Eye (tissue), 1 donor: ENCODE measurements around the gene SLC16A9.
A peak's percentile ranks its signal among the peaks of the same experiment; 100 is the strongest.
"Not testable (repeated sequence)": the region's sequence is repeated elsewhere in the genome, so short reads cannot be mapped to it uniquely, and the experiment has no call there.

Experiments
- DNase-seq: peaks from one replicate; pipeline ENCODE4 v3.0.0-alpha.2; 2015

The SLC16A9 gene

DNA sequence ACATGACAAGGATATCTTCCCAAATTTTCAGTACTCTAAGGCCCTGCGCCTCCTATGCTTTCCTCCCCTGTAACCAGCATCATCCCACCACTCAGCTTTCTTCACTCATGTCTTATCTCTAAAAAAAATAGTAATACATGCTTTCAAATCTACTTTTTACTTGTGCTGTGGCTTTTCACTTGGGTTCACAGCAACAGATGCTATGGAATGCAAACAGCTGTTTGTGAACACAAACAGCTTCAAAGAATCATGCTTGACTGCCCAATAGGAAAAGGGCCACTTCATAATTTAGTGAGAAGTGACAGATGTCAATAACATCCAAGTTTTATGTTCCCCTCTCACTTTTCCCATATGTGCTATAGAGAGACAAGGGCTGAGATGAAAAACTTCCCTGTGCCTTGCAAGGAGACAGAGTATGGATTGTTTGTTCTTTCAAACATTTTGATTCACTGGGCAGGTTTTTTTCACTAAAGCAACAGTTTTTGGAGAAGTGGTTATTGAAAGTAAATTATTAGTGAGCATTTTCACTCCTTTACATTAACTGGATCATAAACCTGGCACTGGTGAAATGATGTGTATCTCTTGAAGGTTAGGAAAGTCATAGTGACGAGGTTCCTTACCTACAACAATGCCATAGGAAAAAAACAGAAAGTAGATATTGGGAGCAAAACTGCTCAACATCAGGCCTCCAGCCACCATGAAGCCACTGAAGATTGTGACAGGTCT, 37.3 kb downstream of the SLC16A9 start:
- DNase-seq, result no peak

DNA sequence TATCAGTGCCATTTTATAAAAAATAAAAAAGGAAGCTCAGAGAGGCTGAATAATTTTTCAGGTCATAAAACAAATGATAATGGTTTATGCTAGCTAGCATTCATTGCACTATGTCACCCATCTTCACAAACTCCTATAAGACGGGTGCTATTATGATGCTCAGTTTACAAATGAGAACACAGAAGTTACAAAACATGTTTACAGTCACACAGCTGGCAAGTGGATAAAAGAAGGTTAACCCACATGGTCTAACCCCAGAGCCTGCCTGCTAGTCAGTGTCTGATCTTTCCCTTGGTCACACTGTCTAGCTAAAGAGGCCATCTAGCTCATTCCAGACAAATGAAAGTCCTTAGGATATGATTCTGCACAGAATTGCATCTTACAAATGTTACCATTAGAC, 39.4 kb downstream of the SLC16A9 start:
- DNase-seq, result no peak

DNA sequence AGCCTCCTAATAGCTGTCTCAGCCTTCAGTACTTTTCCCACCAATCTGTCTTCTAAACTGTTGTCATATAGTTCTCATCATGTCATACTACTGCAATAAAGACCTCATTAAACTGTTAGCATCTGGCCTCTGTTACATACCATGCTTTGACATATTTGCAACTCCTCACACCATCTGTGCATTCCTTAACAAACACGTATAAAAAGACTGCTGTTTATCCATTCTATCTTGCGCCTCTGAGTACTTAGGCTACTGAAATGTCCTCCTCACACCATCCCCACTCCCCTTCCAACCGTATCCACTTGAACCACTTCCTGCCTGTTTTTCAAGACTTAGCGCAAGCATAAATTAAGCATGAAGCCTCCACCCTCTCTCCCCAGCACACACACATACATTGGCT, 41.6 kb downstream of the SLC16A9 start:
- peak; percentile 5 for DNase-seq

DNA sequence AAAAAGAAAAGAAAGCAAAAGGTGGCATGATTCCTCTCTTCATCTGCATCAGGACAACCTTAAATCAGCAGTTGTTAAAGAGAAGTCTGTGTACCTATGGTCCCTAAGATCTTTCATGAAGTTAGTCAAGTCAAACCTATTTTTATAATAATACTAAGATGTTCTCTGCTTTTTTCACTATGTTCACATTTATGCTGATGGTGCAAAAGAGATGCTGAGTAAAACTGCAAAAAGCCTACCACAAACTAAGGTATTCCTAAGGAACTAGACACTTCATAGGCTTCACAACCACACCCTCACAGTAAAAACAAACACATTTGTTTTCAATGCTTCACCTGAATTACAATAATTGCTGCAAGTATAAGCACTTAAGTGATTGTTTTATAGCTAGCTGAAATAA, 43.3 kb downstream of the SLC16A9 start:
- DNase-seq, result no peak

DNA sequence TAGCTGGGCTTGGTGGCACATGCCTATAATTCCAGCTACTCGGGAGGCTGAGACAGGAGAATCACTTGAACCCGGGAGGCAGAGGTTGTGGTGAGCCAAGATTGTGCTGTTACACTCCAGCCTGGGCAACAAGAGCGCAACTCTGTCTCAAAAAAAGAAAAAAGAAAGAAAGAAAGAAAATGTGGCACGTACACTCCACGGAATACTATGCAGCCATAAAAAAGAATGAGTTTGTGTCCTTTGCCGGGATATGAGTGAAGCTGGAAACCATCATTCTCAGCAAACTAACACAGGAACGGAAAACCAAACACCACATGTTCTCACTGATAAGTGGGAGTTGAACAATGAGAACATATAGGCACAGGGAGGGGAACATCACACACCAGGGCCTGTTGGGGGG, 46.4 kb downstream of the SLC16A9 start:
- not testable (repeated sequence) for DNase-seq

DNA sequence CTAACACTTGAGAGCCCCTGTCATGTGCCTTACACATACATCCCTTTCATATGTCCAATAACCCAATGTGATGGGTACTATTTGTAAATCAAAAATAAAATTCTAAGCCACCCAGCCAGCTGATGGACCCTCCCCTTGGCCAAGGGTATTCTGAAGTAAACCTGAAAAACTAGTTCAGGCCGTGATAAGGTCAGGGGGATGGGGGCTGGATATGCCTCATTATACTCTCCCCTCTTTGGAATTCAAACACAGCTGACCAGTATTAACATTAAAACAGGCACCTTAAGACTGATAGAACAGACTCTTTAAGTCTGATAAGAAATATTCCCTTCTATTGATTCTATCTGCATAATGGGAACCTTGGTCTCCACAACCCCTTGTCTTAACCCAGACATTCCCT, 51.9 kb downstream of the SLC16A9 start:
- DNase-seq, result no peak

DNA sequence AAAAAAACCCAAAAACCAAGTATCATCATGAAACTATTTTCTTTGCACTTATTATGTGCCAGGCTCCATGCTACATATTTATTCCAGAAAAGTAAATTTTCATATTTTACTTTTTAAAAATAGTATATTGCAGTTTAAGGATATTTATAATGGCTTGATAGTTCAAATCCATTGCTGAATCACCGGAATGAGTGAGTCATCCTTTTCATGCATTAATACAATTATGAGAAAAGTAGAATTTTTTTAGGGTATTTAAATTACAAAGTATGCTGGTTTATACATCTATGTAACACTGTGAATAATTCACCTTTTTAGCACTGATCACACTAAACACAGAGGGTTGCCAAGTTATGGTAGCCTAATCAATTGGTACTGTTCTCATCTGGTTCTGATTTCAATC, 54.3 kb downstream of the SLC16A9 start:
- no peak for DNase-seq

DNA sequence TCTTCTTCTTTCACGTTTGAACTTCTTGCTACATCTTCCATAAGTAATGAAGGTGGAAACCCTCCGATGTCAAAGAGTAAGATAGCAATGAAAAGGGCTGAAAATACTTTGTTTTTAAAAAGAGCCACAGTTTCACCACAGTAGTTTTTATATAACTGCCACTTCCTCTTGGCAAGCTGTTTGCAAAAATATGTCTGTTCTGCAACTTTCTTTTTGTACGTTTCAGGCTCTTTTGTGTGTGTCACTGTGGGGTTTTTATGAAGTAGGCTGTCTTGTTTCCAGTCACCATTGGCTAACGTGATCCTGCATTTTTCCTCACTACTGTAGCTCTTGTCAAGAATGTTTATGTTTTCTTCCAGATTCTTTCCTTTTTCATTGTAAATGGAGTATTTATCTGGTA, 55.6 kb downstream of the SLC16A9 start:
- DNase-seq, result no peak

DNA sequence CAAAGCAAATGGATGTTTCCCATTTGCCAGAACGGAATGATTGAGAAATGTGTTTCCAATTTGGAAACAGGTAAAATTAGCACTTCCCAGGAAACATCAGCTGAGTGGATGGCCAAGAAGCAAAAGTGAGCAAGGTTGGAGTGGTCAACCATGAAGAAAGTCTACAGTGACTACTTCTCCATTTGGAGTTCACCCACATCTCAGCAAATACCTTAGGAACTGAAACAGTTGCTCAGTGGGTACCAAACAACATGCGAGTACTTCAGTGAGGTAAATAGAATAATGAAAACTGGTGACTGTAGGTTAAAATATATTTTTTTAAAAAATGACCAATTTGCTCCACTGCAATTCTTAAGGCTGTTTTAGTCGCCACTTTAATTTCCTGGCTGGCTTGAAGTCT, 57.7 kb downstream of the SLC16A9 start:
- DNase-seq, result no peak

DNA sequence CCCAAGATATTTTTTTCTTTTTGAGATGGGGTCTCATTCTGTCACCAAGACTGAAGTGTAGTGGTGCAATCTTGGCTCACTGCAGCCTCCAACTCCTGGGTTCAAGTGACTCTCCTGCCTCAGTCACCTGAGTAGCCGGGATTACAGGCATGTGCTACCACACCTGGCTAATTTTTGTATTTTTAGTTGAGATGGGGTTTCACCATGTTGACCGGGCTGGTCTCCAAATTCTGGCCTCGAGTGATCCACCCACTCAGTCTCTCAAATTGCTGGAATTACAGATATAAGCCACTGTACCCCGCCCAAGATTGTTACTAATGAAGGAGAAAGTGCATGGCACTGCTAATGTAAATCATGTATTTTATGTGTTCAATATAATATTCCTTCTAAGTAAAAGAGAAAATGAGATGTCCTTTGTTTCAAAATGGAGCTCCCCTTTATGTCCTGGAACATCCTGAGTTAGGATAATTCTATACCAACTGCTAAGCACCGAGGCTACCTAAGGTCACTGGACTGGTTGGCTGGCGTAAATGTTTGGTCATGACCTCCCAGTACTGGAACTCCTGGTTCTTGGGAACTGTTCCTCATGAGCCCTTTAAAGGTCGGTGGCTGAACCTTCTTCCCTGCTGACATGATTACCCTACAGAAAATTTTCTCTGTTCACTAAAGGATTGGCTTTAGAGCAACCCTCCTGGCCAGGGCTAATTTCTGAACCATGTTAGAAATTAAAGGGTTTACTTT, 59.9 kb downstream of the SLC16A9 start:
- DNase-seq, result no peak

DNA sequence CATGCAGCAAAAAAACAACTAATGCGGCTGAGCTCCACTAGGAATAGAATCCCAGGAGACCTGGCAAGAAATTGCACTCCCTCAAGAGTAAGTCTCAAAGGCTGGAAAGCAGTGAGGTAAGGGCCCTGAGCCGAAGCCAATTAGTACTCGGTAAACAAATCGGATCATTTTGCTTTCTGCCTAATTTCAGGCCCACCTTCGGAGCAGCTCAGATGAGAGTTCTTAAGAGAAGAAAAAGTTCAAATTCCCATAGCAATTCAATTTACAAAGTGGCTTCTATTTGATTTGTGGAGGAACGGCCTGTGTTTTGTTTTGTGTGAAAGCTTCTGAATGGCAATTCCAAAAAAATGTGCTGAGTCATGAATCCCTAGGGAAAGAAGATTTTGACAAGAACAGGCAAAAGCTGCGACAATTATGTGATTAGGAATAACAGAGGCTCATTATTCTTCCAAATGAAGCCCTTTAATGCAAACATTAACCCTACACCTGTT, 60.9 kb downstream of the SLC16A9 start:
- DNase-seq, result peak; percentile 38

DNA sequence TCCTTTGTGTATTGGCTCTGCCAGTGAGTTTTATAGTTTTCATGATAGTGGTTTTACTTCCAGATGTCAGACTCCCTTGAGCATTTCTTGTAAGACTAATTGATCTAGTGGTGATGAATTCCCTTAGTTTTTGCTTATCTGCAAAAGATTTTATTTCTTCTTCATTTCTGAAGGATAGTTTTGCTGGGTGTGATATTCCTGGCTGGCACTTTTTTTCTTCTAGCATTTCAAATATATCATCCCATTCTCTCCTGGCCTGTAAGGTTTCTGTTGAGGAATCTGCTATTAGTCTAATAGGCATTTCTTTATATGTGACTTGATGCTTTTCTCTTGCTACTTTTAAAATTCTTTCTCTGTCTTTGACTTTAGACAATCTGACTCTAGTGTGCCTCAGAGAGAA, 64.8 kb downstream of the SLC16A9 start:
- DNase-seq, result no peak

DNA sequence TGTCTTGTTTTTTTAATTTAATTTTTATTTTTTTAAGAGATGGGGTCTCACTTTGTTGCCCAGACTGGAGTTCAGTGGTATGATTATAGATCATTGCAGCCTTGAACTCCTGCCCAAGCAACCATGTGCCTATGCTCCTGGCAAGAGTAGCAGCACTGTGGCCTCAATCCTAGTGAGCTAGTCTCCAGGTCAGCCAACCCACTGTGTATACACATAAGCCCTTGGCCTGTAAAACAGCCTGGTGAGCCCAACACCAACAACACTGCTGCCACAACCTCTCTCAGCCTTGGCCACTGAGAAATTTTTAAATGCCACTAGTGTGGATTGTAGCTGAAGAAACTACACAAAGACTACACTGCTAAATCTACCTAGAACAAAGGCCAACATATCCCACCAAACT, 68.0 kb downstream of the SLC16A9 start:
- not testable (repeated sequence) for DNase-seq

DNA sequence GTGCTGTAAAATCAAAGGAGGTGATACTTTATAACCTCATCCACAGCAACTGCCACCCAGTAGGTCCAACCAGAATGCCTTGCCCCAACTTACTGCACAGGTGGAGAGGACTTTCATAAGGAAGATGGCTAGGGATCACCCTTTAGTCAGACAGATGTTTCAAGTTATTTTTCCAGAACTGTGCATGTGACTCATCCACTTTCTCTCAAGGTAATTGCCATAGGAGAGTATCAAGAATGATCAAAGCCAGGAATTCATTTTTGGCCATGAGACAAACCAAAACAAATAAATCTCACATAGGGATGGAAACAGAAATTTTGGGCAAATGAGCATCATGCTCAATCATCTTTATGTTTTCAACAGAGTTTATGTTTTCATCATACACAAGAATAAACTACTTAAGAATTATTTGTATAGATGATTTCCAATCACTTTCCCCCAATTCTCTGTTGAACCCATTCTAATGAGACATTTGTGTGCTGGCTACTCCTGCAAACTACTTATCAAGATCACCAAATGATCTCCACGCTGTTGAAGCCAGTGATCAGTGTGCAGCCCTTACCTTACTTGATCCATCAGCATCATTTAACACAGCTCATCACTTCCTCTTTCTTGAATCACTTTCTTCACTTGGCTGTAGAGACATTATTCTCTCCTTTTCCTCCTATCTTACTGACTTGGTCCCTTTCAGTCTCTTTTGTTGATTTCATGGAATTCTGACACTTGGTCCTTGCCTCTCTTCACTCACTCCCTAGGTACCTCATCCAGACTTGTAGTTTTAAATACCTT, 74.0 kb downstream of the SLC16A9 start:
- DNase-seq, result no peak

DNA sequence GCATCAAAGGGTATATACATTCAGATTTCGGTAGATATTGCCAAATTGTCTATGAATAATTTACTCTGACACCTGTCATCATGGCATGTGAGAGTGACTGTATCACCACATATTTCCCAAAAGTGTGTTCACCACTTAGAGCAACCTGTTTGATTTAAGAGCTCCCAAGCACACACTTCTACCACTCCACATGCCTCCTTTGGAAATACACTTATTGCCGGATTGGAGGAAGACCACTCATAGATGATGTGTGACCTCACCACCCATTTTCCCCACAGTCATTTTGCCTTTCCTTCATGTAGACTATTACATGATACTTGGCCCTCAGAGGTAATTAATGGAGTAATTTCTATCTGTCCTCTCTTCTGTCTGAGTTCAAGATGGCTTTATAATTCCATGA, 75.5 kb downstream of the SLC16A9 start:
- DNase-seq, result no peak

DNA sequence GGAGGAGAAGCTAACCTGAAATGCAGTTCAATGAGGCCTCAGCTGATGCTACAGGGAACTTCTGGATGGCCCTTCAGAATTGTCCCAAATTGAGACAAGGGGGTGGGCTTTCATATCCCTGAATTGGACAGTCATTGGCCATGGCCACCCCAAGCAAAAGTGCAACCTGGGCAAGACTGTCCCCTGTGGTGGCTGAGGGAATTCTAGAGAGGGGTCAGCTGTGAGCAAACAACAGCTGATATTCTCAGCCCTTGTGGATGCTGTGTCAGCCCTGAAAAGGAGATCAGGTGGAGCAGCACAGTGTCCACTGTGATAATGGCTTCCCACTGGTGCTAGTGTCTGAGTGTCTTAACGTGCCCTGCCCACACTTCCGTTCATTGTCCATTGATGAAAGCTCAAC, 76.6 kb downstream of the SLC16A9 start:
- no peak for DNase-seq

DNA sequence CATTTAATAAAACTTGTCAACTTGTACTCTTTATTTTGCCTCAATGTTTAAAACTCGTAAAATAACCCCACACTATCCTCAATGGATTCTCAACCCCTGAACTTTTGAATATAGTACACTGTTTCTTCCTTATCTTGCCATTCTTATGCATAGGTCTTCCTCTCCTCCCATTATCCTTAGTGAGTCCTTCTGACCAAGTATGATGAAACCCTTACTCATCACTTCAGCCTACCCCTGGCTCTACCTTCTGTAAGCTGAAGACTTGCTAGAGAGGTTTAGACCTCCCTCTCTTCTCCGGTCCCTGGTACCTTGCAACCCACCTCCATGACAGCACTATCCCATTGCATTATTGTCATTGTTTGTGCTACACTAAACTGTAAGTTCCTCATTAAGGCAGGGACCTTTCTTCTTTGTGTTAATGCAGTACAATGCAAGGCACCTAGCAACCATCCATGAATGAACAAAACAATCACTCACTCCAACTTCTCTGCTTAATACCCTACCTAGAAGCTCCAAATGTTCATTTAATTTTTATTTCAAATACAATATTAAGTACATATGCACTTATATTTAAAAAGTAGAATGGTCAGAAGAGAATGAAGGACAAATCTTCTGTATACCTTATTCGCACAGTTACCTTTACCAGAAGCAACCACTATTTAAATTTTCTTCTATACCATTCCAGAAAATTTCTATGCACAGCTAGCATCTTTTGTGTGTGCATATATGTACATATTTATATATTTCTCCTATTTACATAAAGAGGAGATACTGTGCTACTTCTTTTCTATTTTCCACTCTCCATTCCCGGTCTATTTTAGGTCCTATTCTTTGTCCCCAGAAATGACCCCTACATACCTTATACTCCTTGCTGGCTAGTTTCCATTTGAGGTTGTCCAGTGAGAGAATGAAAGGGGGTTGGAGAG, 77.5 kb downstream of the SLC16A9 start:
- no peak for DNase-seq

DNA sequence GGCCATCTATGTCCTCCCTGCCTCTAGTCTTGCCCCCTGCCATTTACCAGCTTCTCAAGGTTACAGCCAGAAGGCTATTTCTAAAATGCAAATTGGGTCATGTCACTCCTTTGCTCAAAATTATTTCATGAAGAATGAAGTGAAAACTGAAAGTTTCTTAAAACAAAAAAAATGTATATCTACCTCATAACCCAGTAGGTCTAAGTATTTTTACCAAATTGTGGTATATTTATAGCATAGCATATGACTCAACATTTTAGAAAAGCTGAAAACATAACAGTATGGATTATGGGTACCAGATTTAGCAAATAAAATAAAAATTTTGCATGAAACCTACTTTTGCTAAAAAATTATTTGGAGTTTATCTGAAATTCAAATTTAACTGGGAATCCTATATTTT, 78.4 kb downstream of the SLC16A9 start:
- no peak for DNase-seq

DNA sequence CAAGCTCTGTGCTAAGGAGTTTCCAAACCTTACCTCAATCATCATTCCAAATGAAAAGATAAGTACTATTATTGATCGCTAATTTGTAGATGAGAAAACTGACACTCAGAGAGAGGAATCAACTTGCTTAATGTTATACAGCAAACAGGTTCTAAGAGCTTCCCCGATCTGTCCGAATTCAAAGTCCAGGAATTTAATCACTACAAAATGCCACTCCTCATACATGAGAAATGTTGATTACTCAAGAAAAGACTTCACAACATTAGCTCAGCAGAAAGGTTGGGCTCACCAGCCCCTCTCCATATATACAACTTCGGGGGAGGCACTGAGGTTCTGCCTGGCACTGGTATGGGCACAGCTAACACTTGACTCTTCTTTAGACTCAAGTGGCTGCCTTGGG, 80.7 kb downstream of the SLC16A9 start:
- no peak for DNase-seq

DNA sequence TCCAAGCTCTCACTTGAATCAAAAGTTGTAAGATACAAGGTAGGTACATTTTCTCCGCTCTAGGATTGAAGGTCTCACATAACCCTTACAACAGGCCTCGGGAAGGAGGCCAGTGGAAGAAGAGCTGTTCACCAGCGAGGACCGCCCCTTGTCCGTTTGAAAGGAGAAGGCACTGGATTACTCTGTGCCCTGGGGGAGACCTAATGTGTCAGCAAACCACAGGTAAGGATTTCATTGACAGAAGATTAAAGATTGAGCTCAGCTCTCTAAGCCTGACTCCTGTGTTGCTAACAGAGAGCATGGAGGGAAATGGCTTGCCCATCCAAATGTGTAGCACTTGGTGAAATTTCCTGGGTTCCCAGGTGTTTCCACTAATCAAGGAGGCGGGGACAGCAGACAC, 81.2 kb downstream of the SLC16A9 start:
- DNase-seq, result no peak

DNA sequence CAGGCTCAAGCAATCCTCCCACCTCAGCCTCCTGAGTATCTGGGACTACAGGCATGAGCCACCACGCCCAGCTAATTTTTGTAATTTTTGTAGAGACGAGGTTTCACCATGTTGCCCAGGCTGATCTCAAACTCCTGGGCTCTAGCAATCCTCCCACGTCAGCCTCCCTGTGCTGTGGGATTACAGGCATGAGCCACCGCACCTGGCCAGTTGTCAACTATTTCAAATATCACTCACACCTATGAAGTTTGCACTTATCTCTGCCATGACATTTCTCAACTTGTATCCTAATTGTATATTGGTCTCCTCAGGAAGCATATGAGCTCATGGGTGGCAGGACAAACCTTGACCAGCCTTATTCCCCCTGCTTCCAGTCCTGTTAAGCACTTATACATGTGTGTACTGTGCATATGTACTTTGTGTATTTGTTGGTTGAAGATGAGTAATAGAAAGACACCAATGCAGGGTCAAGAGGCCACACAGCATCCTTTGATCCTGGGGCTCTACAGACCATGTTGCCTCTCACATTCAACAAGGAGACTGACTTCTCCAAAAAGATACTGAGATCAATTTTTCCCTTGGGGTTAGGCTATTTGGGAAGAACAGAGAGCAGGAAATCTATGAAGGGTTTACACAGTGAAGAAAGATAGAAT, 82.2 kb downstream of the SLC16A9 start:
- DNase-seq, result no peak

DNA sequence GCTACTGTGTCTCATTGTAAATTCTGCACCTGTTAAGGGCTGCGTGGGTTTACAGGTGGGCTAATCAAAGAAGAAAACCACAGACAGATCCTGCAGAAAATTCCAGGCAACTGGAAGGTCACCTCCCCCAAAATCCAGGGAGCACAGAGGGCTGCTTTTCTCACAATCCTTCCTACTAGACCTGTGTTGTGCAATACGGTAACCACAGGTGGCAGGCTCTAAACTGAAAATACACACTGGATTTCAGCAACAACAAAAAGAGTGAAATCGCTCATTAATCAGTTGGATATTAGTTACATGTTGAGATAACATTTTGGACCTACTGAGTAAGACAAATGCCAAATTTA, 83.2 kb downstream of the SLC16A9 start:
- DNase-seq, result no peak
